Measurements from ENCODE around the gene NFASC. TPM values are rescaled to one million over a fixed set of nuclear protein-coding genes. Genes with fewer than 3 reads are reported as not detected.

Gene NFASC
- total RNA-seq, 2 donors from 2014 or later = 0.27 TPM; not detected in 1

DNA sequence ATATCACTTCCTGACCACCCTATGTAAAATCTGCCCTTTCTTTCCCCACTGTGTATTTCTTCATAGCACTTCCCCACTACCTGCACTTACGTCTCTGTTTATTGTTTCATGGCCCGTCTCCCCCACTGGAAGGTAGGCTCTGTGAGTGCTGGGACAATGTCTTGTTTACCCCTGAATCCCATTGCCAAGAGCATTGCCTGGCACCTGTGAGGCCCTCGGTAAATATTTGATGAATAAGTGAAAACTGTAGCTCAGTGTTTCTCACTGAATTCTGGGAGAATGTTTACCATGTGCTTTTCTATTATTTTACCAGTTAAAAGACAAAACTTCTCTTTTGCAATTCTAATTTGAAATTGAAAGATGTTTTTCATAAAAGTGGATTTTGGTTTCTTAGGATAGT, 11.8 kb downstream of the NFASC start:
- Mint-ChIP-seq H3K27ac (no peak overlapping the region), H3K4me1 (peaks cover 4% of the 10 kb centered on the region), H3K36me3 (ENCODE audit: low read depth) (no peaks in the 10 kb centered on the region), H3K27me3 (peaks cover 52% of the 10 kb centered on the region), H3K4me3 (no peak overlapping the region)
- no peaks in the 10 kb centered on the region for H3K9me3 ChIP-seq (ENCODE audit: control insufficient read depth, low read length, poor library complexity, severe bottlenecking)
- DNase-seq (no peak), ATAC-seq (no peak)

DNA sequence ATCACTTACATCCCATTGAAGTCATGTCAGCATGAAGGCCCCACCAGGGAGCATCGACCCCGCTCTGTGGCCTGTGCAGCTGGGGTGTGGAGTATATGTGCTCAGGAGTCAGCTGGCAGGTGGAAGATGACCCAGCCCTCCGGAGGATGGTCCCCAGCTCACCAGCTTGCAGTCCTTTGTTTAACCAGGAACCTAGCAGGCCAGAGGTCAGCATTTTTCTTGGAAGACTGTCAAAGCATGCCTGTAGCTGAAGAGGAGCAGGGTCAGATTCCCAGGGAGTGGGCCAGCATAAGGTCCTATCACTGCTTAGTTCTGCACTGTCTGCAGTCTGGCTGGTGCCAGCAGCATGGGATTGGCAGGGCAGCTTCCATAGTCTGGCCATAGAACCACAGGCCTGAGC, 12.7 kb downstream of the NFASC start:
- no peaks in the 10 kb centered on the region for H3K9me3 ChIP-seq (ENCODE audit: control insufficient read depth, low read length, poor library complexity, severe bottlenecking)
- Mint-ChIP-seq H3K4me3 (no peak overlapping the region), H3K27ac (no peak overlapping the region), H3K36me3 (ENCODE audit: low read depth) (no peaks in the 10 kb centered on the region), H3K27me3 (peaks cover 51% of the 10 kb centered on the region), H3K4me1 (peaks cover 4% of the 10 kb centered on the region)
- ATAC-seq (no peak), DNase-seq (no peak)

GRCh38 chr1:204885288-204885711, 14.6 kb downstream of the NFASC start:
- Mint-ChIP-seq H3K27ac (no peak overlapping the region), H3K4me3 (no peak overlapping the region), H3K27me3 (peaks cover 48% of the 10 kb centered on the region), H3K36me3 (ENCODE audit: low read depth) (no peaks in the 10 kb centered on the region), H3K4me1 (peaks cover 6% of the 10 kb centered on the region)
- no peaks in the 10 kb centered on the region for H3K9me3 ChIP-seq (ENCODE audit: control insufficient read depth, low read length, poor library complexity, severe bottlenecking)
- DNase-seq = no peak
- ATAC-seq = no peak

DNA sequence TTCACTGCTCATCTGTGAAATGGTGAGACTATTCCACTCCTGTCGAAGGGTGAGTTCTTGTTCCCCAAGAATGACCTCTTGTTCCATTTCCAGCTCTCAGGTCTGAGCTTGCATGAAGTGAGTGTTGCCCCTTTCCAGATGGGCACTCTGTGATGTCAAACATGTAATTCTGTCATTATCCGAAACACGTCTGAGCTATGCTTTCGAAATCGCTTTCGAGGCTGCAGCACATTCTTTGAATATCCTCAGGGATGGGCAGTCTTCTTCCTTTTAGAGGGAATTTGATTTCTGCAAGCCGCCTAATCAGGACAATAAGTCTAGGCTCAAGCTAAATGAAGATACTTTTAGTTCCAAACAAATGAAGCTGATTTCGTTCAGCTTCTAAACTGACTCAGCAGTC, 15.1 kb downstream of the NFASC start:
- Mint-ChIP-seq H3K4me1 (peaks cover 6% of the 10 kb centered on the region), H3K36me3 (ENCODE audit: low read depth) (no peaks in the 10 kb centered on the region), H3K4me3 (no peak overlapping the region), H3K27ac (no peak overlapping the region), H3K27me3 (peaks cover 47% of the 10 kb centered on the region)
- ATAC-seq (no peak), DNase-seq (no peak)
- no peaks in the 10 kb centered on the region for H3K9me3 ChIP-seq (ENCODE audit: control insufficient read depth, low read length, poor library complexity, severe bottlenecking)

GRCh38 chr1:204887846-204888245, 17.2 kb downstream of the NFASC start:
- H3K27me3 Mint-ChIP-seq = peaks cover 53% of the 10 kb centered on the region
- H3K27ac Mint-ChIP-seq = no peak overlapping the region
- H3K4me1 Mint-ChIP-seq = peaks cover 6% of the 10 kb centered on the region
- no peak for DNase-seq
- no peak for ATAC-seq
- H3K36me3 Mint-ChIP-seq (ENCODE audit: low read depth) = no peaks in the 10 kb centered on the region
- H3K4me3 Mint-ChIP-seq = no peak overlapping the region
- no peaks in the 10 kb centered on the region for H3K9me3 ChIP-seq (ENCODE audit: control insufficient read depth, low read length, poor library complexity, severe bottlenecking)

GRCh38 chr1:204888294-204888693, 17.6 kb downstream of the NFASC start:
- Mint-ChIP-seq H3K27me3 (peaks cover 54% of the 10 kb centered on the region), H3K4me1 (peaks cover 6% of the 10 kb centered on the region), H3K4me3 (no peak overlapping the region), H3K36me3 (ENCODE audit: low read depth) (no peaks in the 10 kb centered on the region), H3K27ac (no peak overlapping the region)
- ATAC-seq = no peak
- no peak for DNase-seq
- no peaks in the 10 kb centered on the region for H3K9me3 ChIP-seq (ENCODE audit: control insufficient read depth, low read length, poor library complexity, severe bottlenecking)

GRCh38 chr1:204889681-204890383, 19.2 kb downstream of the NFASC start:
- no peak for DNase-seq
- ATAC-seq = no peak
- no peak overlapping the region for H3K27ac Mint-ChIP-seq
- peaks cover 4% of the 10 kb centered on the region for H3K36me3 Mint-ChIP-seq (ENCODE audit: low read depth)
- peaks cover 64% of the 10 kb centered on the region for H3K27me3 Mint-ChIP-seq
- peaks cover 4% of the 10 kb centered on the region for H3K4me1 Mint-ChIP-seq
- no peaks in the 10 kb centered on the region for H3K9me3 ChIP-seq (ENCODE audit: control insufficient read depth, low read length, poor library complexity, severe bottlenecking)
- no peak overlapping the region for H3K4me3 Mint-ChIP-seq

DNA sequence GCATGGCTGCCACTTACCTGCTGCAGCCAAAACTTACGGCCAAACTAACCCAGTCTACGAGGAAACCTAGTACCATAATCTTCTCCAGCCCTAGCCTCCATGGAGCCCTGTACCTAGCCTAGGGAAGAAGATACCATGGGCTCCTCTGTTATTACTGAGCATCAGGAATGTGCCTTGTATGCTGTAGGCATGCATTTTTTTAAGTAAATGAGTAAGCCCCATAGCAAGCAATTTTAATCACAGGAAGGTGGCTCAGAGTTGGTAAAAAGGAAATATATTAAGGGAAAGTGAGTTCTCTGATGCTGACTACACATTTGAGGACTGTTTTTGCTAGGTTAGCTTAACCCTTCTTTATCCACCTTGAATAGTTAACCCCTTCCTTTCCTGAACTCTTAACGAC, 21.2 kb downstream of the NFASC start:
- H3K36me3 Mint-ChIP-seq (ENCODE audit: low read depth) = peaks cover 13% of the 10 kb centered on the region
- DNase-seq = no peak
- ATAC-seq = no peak
- no peak overlapping the region for H3K27ac Mint-ChIP-seq
- H3K4me3 Mint-ChIP-seq = no peak overlapping the region
- peaks cover 10% of the 10 kb centered on the region for H3K4me1 Mint-ChIP-seq
- H3K9me3 ChIP-seq (ENCODE audit: control insufficient read depth, low read length, poor library complexity, severe bottlenecking) = no peaks in the 10 kb centered on the region
- H3K27me3 Mint-ChIP-seq = peaks cover 83% of the 10 kb centered on the region

DNA sequence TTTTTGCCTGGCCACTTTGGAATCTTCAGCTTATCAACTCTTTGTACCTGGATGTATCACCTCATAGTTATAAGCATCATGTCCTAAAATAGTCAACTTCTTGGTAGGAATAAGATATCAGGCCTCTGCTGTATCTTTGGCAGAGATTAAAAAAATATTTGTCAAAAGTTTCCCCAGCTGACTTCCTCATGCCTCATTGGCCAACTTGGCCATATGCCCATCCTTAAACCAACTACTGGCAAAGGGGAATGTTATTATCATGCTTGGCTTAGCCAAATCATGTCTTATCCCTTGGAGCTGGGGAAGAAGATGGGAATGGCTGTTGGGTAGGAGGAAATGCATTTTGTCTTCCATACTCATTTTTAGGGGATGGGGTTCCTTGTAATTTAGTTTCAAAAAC, 23.4 kb downstream of the NFASC start:
- DNase-seq (no peak), ATAC-seq (no peak)

DNA sequence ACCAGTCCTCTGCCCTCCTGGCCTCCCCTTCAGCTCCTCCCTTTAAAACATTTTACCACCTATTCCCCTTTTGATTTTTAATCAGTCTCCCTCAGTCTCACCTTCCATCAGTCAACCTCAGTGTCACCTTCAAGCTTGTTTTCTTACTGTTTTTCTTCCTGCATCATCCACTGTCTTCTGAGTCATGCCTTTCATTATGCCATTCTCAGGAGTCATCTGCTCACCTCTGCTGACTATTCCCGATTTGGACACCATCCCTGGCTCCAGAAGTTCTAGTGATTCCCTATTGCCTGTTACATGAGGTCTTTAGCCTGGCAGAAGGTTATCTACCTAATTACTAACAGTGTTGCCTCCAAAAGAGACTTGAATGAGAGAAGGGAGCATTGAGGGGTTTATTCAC, 23.9 kb downstream of the NFASC start:
- Mint-ChIP-seq H3K4me3 (no peak overlapping the region), H3K27ac (no peak overlapping the region), H3K36me3 (ENCODE audit: low read depth) (peaks cover 15% of the 10 kb centered on the region), H3K27me3 (peaks cover 88% of the 10 kb centered on the region), H3K4me1 (peaks cover 7% of the 10 kb centered on the region)
- ATAC-seq (no peak), DNase-seq (no peak)
- no peaks in the 10 kb centered on the region for H3K9me3 ChIP-seq (ENCODE audit: control insufficient read depth, low read length, poor library complexity, severe bottlenecking)

More for the DNA sequence above, 23.4 kb downstream of the NFASC start:
- no peak overlapping the region for H3K27ac Mint-ChIP-seq
- H3K27me3 Mint-ChIP-seq = peaks cover 88% of the 10 kb centered on the region
- H3K4me1 Mint-ChIP-seq = peaks cover 7% of the 10 kb centered on the region
- H3K4me3 Mint-ChIP-seq = no peak overlapping the region
- no peaks in the 10 kb centered on the region for H3K9me3 ChIP-seq (ENCODE audit: control insufficient read depth, low read length, poor library complexity, severe bottlenecking)
- peaks cover 15% of the 10 kb centered on the region for H3K36me3 Mint-ChIP-seq (ENCODE audit: low read depth)

DNA sequence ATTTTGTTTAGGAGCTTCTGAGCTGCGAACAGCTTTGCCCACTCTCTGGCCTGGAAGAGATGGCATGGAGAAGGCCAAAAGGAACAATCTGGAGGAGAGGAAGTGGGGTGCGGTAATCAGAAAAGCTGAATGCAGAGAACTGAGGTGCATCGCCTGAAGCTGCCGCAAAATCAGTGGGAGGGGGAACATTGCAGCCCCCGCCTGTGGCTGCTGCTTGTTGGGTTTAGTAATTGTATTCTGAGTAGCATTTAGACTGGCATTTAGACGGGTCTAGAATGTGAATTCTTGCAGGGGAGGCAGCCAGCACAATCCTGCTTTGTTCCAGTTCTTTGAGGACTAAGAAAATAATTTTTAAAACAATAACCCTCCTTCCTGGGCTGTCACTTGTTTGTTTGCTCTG, 25.4 kb downstream of the NFASC start:
- Mint-ChIP-seq H3K27ac (no peak overlapping the region), H3K36me3 (ENCODE audit: low read depth) (peaks cover 15% of the 10 kb centered on the region), H3K27me3 (peaks cover 87% of the 10 kb centered on the region), H3K4me3 (no peak overlapping the region), H3K4me1 (peaks cover 5% of the 10 kb centered on the region)
- ATAC-seq (no peak), DNase-seq (no peak)
- H3K9me3 ChIP-seq (ENCODE audit: control insufficient read depth, low read length, poor library complexity, severe bottlenecking) = no peaks in the 10 kb centered on the region

- no peak for DNase-seq
- Mint-ChIP-seq H3K4me1 (peaks cover 5% of the 10 kb centered on the region), H3K27me3 (peaks cover 86% of the 10 kb centered on the region), H3K4me3 (no peak overlapping the region), H3K27ac (no peak overlapping the region), H3K36me3 (ENCODE audit: low read depth) (peaks cover 15% of the 10 kb centered on the region)
- H3K9me3 ChIP-seq (ENCODE audit: control insufficient read depth, low read length, poor library complexity, severe bottlenecking) = no peaks in the 10 kb centered on the region
- ATAC-seq = no peak
Observed at GRCh38 chr1:204896787-204897469, 26.3 kb downstream of the NFASC start.

- no peak for DNase-seq
- peaks cover 87% of the 10 kb centered on the region for H3K27me3 Mint-ChIP-seq
- H3K36me3 Mint-ChIP-seq (ENCODE audit: low read depth) = peaks cover 8% of the 10 kb centered on the region
- H3K4me3 Mint-ChIP-seq = no peak overlapping the region
- H3K9me3 ChIP-seq (ENCODE audit: control insufficient read depth, low read length, poor library complexity, severe bottlenecking) = no peaks in the 10 kb centered on the region
- no peaks in the 10 kb centered on the region for H3K4me1 Mint-ChIP-seq
- no peak overlapping the region for H3K27ac Mint-ChIP-seq
- ATAC-seq = no peak
Observed at GRCh38 chr1:204900721-204901120, 30.1 kb downstream of the NFASC start.

- Mint-ChIP-seq H3K27ac (no peak overlapping the region), H3K36me3 (ENCODE audit: low read depth) (peaks cover 3% of the 10 kb centered on the region), H3K27me3 (peaks cover 76% of the 10 kb centered on the region), H3K4me1 (no peaks in the 10 kb centered on the region), H3K4me3 (no peak overlapping the region)
- no peak for ATAC-seq
- H3K9me3 ChIP-seq (ENCODE audit: control insufficient read depth, low read length, poor library complexity, severe bottlenecking) = no peaks in the 10 kb centered on the region
- DNase-seq = no peak
Observed at GRCh38 chr1:204902671-204903070, 32.0 kb downstream of the NFASC start.

Data from T-helper 17 cell (primary cell).